Esophagus muscularis mucosa (tissue), 4 donors: ENCODE data around the gene FAM149B1. TPM values are rescaled to one million over a fixed set of nuclear protein-coding genes. Genes with fewer than 3 reads are reported as not detected.
"Not testable (repeated sequence)": the region's sequence is repeated elsewhere in the genome, so short reads cannot be mapped to it uniquely, and the experiment has no call there.

Experiments used
- DNase-seq: peaks from one replicate; pipeline ENCODE4 v3.0.0-alpha.2; 2017; ENCODE audit errors: extremely low spot score
- H3K27ac ChIP-seq, 4 donors: fragments of 200-600 bp; sonication (generic); replicated peaks in 1 of 4; 1 replicate in 3 of 4; 2 replicates in 1 of 4; pipeline ENCODE4 v1.5.1; 2016 to 2019; ENCODE audit warnings: mild to moderate bottlenecking in 1 of 4
- H3K27me3 ChIP-seq, 4 donors: fragments of 200-600 bp; sonication (generic); one replicate each; pipeline versions ENCODE4 v1.5.1 to v1.6.0; 2016 to 2019
- H3K36me3 ChIP-seq, 4 donors: fragments of 200-600 bp; sonication (generic); one replicate each; pipeline ENCODE4 v1.5.1; 2016 to 2019
- H3K4me1 ChIP-seq, 4 donors: fragments of 200-600 bp; sonication (generic); one replicate each; pipeline ENCODE4 v1.5.1; 2016 to 2019
- H3K4me3 ChIP-seq, 4 donors: fragments of 200-600 bp; sonication (generic); 1 replicate in 2 of 4; 2 replicates in 2 of 4; pipeline ENCODE4 v1.5.1; 2016 to 2019; ENCODE audit warnings: mild to moderate bottlenecking in 4 of 4, moderate library complexity in 1 of 4
- H3K9me3 ChIP-seq, 4 donors: fragments of 200-600 bp; sonication (generic); 1 replicate in 3 of 4; 2 replicates in 1 of 4; pipeline ENCODE4 v1.5.1; 2016 to 2019
- CTCF ChIP-seq, 3 experiments: fragments of 200-600 bp in 2 of 3; fragments of 450-650 bp in 1 of 3; sonication (generic) in 2 of 3; IDR thresholded peaks; one replicate each; pipeline ENCODE4 v1.5.1; 2017 to 2019; ENCODE audit warnings: antibody characterized with exemption in 3 of 3, mild to moderate bottlenecking in 2 of 3, moderate library complexity in 1 of 3
- EP300 ChIP-seq: sonication (generic); formaldehyde crosslinking; IDR thresholded peaks from one replicate; pipeline ENCODE4 v1.6.1; 2017; ENCODE audit warnings: antibody characterized with exemption
- POLR2A ChIP-seq: fragments of 450-650 bp; IDR thresholded peaks from one replicate; pipeline ENCODE4 v1.6.1; 2017; ENCODE audit warnings: antibody characterized with exemption, moderate library complexity, mild to moderate bottlenecking, low read depth
- POLR2AphosphoS5 ChIP-seq, 2 donors: sonication (generic); formaldehyde crosslinking; IDR thresholded peaks; one replicate each; pipeline ENCODE4 v1.6.1; 2017; ENCODE audit warnings: antibody characterized with exemption in 2 of 2
- WGBS: methylation state at CpG from one replicate; pipeline ENCODE4 v1.1.5; 2018; 5-methylcytosine and 5-hydroxymethylcytosine counted together
- intact Hi-C: fragments of 100-400 bp; cut with DNase I; formaldehyde crosslinking; loops from one replicate; pipeline ENCODE4 v1.15.1; 2023
- total RNA-seq, 4 donors: library from RNA; depleted of rRNA; stranded (reverse); fragments of >200 nt; gene quantifications; one replicate each; pipeline versions ENCODE4 v1.1.0 to v1.2.1, GENCODE V29; 2016

The FAM149B1 gene
- total RNA-seq, 4 donors from 2014 or later: 14.1 to 18.0 (median 14.9) TPM

- DNase-seq: no peak
- no peaks in the 10 kb centered on the region for H3K9me3 ChIP-seq
- no peak for TF ChIP-seq POLR2A
- TF ChIP-seq POLR2AphosphoS5 (IDR thresholded peaks at IDR 0.05): no peak
- no peak for TF ChIP-seq EP300
- TF ChIP-seq CTCF (IDR thresholded peaks at IDR 0.05): no peak
- peaks cover 84 to 100% (median 96%) of the 10 kb centered on the region in 4 donors for H3K36me3 ChIP-seq
- H3K27ac ChIP-seq: no peak overlapping the region
- H3K4me3 ChIP-seq: no peak overlapping the region
- H3K27me3 ChIP-seq: no peaks in the 10 kb centered on the region
- intact Hi-C loops: no loop called here
- 77% methylated on average over 3 of the region's 3 CpGs for WGBS
- H3K4me1 ChIP-seq: no peaks in the 10 kb centered on the region
These were observed 26.3 kb upstream of the FAM149B1 start for GRCh38 chr10:73141603-73142002.

GRCh38 chr10:73150633-73151413 is 17.1 kb upstream of the FAM149B1 start:
- intact Hi-C loops, H3K9me3 ChIP-seq, H3K27me3 ChIP-seq, H3K4me3 ChIP-seq, H3K27ac ChIP-seq, DNase-seq, H3K4me1 ChIP-seq: not testable (repeated sequence)
- H3K36me3 ChIP-seq: peaks cover 49 to 89% (median 76%) of the 10 kb centered on the region in 4 donors
- WGBS: 98% methylated on average over 8 of the region's 8 CpGs

GRCh38 chr10:73152009-73152408 is 15.9 kb upstream of the FAM149B1 start:
- no peak for TF ChIP-seq CTCF (IDR thresholded peaks at IDR 0.05)
- Histone ChIP-seq H3K27me3 (no peaks in the 10 kb centered on the region), H3K9me3 (no peaks in the 10 kb centered on the region), H3K4me1 (no peaks in the 10 kb centered on the region), H3K27ac (no peak overlapping the region), H3K36me3 (peaks cover 42 to 89% (median 73%) of the 10 kb centered on the region in 4 donors), H3K4me3 (no peak overlapping the region)
- intact Hi-C loops: no loop called here
- 98% methylated on average over 3 of the region's 3 CpGs for WGBS
- no peak for DNase-seq

- WGBS: 84% methylated on average over 3 of the region's 3 CpGs
- no peak overlapping the region for H3K27ac ChIP-seq
- DNase-seq: no peak
- intact Hi-C loops: no loop called here
- TF ChIP-seq CTCF (IDR thresholded peaks at IDR 0.05): no peak
- TF ChIP-seq POLR2A: no peak
- H3K9me3 ChIP-seq: no peaks in the 10 kb centered on the region
- H3K4me3 ChIP-seq: no peak overlapping the region
- peaks cover 0 to 8% (median 0%) of the 10 kb centered on the region in 4 donors for H3K4me1 ChIP-seq
- no peaks in the 10 kb centered on the region for H3K27me3 ChIP-seq
- peaks cover 34 to 87% (median 66%) of the 10 kb centered on the region in 4 donors for H3K36me3 ChIP-seq
These were observed 11.9 kb upstream of the FAM149B1 start for GRCh38 chr10:73156054-73156453.

GRCh38 chr10:73159038-73159648 is 8.8 kb upstream of the FAM149B1 start:
- Histone ChIP-seq H3K4me1 (peaks cover 17 to 34% (median 26%) of the 10 kb centered on the region in 4 donors), H3K4me3 (no peak overlapping the region), H3K9me3 (no peaks in the 10 kb centered on the region), H3K27me3 (no peaks in the 10 kb centered on the region), H3K36me3 (peaks cover 31 to 84% (median 63%) of the 10 kb centered on the region in 4 donors), H3K27ac (no peak overlapping the region)
- intact Hi-C loops: loop anchor here (1.0 kb wide), 1 partner anchor 63 kb away; the partner anchor contains the start of gene P4HA1
- no peak for TF ChIP-seq POLR2A
- peak; percentile 73 to 78 (median 76) for TF ChIP-seq CTCF (IDR thresholded peaks at IDR 0.05)
- no peak for DNase-seq
- 7% methylated on average over 5 of the region's 5 CpGs for WGBS
